ENCODE data around the gene PLA2G4A. TPM values are rescaled to one million over a fixed set of nuclear protein-coding genes. Genes with fewer than 3 reads are reported as not detected.
A peak's percentile ranks its signal among the peaks of the same experiment; 100 is the strongest.

Gene PLA2G4A
- total and polyA plus RNA-seq, 7 donors: 3.2 to 51.0 (median 17.2) TPM

DNA sequence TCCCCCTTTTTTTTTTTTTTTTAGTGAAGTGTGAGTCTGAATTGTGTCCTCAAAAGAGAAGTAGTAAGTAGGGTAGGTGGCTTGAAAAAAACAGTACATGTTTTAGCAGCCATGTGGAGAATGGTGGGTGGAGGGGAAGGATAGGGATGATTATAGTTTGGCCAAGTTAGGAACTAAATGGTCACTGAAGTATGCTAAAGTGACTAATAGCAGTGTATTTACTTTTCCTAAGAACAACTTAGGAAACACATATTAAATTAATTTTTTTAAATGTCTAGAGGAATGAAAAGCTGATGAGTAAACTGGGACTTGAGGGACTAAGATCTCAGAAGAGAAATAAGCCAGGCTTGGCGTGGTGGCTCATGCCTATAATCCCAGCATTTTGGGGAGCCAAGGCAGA is 55.5 kb downstream of the PLA2G4A start:
- 85 to 89% methylated on average over 1 of the region's 1 CpG for WGBS, 2 donors
- no peak for DNase-seq
- Histone ChIP-seq H3K9me3 (no peaks in the 10 kb centered on the region), H3K27ac (no peak overlapping the region), H3K27me3 (no peaks in the 10 kb centered on the region), H3K4me3 (no peak overlapping the region), H3K36me3 (no peaks in the 10 kb centered on the region), H3K4me1 (peaks cover 0 to 59% (median 37%) of the 10 kb centered on the region in 4 donors)
- TF ChIP-seq POLR2A (IDR thresholded peaks at IDR 0.05): no peak
- no peak for TF ChIP-seq POLR2AphosphoS5 (IDR thresholded peaks at IDR 0.05)
- no peak for TF ChIP-seq EP300 (IDR thresholded peaks at IDR 0.05)
- intact Hi-C loops (cut with DNase I): no loop called here

DNA sequence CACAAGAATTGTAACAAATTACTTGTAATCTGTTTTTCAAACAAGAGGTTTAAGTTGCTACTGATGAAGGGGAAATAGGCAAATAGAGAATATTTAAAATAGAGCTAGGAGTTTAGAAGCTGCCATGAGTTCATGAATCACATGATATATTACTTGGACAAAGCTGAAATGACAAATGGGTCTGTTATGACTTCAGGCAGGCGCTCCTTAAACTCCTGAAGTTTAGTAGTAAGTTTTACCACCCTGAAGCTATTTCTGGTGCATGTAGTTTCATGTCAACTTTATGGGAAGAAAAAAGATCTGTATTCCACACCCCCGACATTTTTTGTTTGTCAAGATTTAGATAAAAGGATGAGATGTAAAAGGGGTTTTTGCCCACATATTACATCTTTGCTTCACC is 58.5 kb downstream of the PLA2G4A start:
- TF ChIP-seq POLR2A (IDR thresholded peaks at IDR 0.05) (no peak), EP300 (IDR thresholded peaks at IDR 0.05) (no peak), POLR2AphosphoS5 (IDR thresholded peaks at IDR 0.05) (no peak)
- TF ChIP-seq, protein P1, sequence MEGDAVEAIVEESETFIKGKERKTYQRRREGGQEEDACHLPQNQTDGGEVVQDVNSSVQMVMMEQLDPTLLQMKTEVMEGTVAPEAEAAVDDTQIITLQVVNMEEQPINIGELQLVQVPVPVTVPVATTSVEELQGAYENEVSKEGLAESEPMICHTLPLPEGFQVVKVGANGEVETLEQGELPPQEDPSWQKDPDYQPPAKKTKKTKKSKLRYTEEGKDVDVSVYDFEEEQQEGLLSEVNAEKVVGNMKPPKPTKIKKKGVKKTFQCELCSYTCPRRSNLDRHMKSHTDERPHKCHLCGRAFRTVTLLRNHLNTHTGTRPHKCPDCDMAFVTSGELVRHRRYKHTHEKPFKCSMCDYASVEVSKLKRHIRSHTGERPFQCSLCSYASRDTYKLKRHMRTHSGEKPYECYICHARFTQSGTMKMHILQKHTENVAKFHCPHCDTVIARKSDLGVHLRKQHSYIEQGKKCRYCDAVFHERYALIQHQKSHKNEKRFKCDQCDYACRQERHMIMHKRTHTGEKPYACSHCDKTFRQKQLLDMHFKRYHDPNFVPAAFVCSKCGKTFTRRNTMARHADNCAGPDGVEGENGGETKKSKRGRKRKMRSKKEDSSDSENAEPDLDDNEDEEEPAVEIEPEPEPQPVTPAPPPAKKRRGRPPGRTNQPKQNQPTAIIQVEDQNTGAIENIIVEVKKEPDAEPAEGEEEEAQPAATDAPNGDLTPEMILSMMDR (IDR thresholded peaks at IDR 0.05): no peak
- intact Hi-C loops (cut with DNase I): no loop called here
- no peak overlapping the region for H3K4me3 ChIP-seq
- no peak for DNase-seq
- no peaks in the 10 kb centered on the region for H3K36me3 ChIP-seq
- 73 to 85% methylated on average over 2 of the region's 2 CpGs for WGBS, 2 donors
- H3K27ac ChIP-seq: peak overlapping the region in 2 of 4 donors; percentile 24 to 30
- H3K9me3 ChIP-seq: no peaks in the 10 kb centered on the region
- H3K27me3 ChIP-seq: no peaks in the 10 kb centered on the region
- H3K4me1 ChIP-seq: peaks cover 0 to 35% (median 19%) of the 10 kb centered on the region in 4 donors

DNA sequence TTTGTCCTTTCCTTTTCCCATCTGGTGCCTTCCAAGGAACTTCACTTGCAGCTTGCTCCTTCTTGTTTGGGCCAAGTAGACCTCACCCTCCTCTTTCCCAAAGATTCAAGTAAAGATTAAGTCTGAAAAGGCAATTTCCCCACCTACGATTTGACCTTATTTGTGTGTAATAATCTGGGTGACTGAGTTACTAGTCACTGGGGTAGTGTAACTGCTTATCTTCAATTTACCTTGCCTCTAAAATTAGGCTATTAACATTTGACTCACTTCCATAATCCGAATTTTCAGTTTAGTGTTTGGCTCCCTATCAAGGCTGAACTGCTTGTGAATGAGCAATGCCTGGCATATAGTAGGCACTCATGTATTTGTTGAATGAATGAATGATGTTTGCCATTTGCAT is 59.6 kb downstream of the PLA2G4A start:
- peaks cover 0 to 32% (median 20%) of the 10 kb centered on the region in 4 donors for H3K4me1 ChIP-seq
- H3K36me3 ChIP-seq: no peaks in the 10 kb centered on the region
- TF ChIP-seq EP300 (IDR thresholded peaks at IDR 0.05) (no peak), POLR2A (IDR thresholded peaks at IDR 0.05) (no peak), POLR2AphosphoS5 (IDR thresholded peaks at IDR 0.05) (no peak)
- TF ChIP-seq, protein P1 (IDR thresholded peaks at IDR 0.05): no peak
- H3K9me3 ChIP-seq: no peaks in the 10 kb centered on the region
- 61 to 82% methylated on average over 2 of the region's 2 CpGs for WGBS, 2 donors
- no peak overlapping the region for H3K4me3 ChIP-seq
- no peak for DNase-seq
- intact Hi-C loops (cut with DNase I): no loop called here
- no peak overlapping the region for H3K27ac ChIP-seq
- no peaks in the 10 kb centered on the region for H3K27me3 ChIP-seq

- TF ChIP-seq EP300 (IDR thresholded peaks at IDR 0.05): no peak
- TF ChIP-seq POLR2A (IDR thresholded peaks at IDR 0.05): no peak
- no peak for TF ChIP-seq POLR2AphosphoS5 (IDR thresholded peaks at IDR 0.05)
- TF ChIP-seq, protein P1 (IDR thresholded peaks at IDR 0.05): no peak
- intact Hi-C loops (cut with DNase I): no loop called here
Observed at GRCh38 chr1:186892936-186893335, 64.2 kb downstream of the PLA2G4A start.

GRCh38 chr1:186894415-186894814 is 65.7 kb downstream of the PLA2G4A start:
- Histone ChIP-seq H3K4me3 (no peak overlapping the region), H3K27me3 (no peaks in the 10 kb centered on the region), H3K9me3 (no peaks in the 10 kb centered on the region), H3K4me1 (peaks cover 0 to 20% (median 12%) of the 10 kb centered on the region in 4 donors), H3K36me3 (peaks cover 0 to 6% (median 0%) of the 10 kb centered on the region in 4 donors), H3K27ac (peak overlapping the region in 1 of 4 donors; percentile 14)
- intact Hi-C loops (cut with DNase I): no loop called here
- no peak for TF ChIP-seq POLR2AphosphoS5 (IDR thresholded peaks at IDR 0.05)
- no peak for TF ChIP-seq POLR2A (IDR thresholded peaks at IDR 0.05)
- no peak for TF ChIP-seq EP300 (IDR thresholded peaks at IDR 0.05)
- TF ChIP-seq, protein P1 (IDR thresholded peaks at IDR 0.05): no peak
- DNase-seq: no peak

More at GRCh38 chr1:186892936-186893335, 64.2 kb downstream of the PLA2G4A start:
- Histone ChIP-seq H3K4me3 (no peak overlapping the region), H3K27ac (no peak overlapping the region), H3K4me1 (peaks cover 0 to 26% (median 13%) of the 10 kb centered on the region in 4 donors), H3K36me3 (peaks cover 0 to 6% (median 0%) of the 10 kb centered on the region in 4 donors), H3K9me3 (no peaks in the 10 kb centered on the region), H3K27me3 (no peaks in the 10 kb centered on the region)
- DNase-seq: no peak

Measured in sigmoid colon (tissue), 7 donors.